Right lobe of liver (tissue), 6 donors: Measurements from ENCODE around the gene STAB1. TPM values are rescaled to one million over a fixed set of nuclear protein-coding genes. Genes with fewer than 3 reads are reported as not detected.

ENCODE experiments used
- ATAC-seq, 4 donors: fragments of 200-7000 bp; cut with Tn5 transposase; one replicate each; pipeline ENCODE4 v1.9.1; 2020; ENCODE audit warnings: mild to moderate bottlenecking in 4 of 4, moderate library complexity in 4 of 4
- DNase-seq, 3 donors: peaks; one replicate each; pipeline ENCODE4 v3.0.0-alpha.2; 2020
- H3K27ac ChIP-seq, 3 donors: fragments of 200-600 bp; one replicate each; pipeline ENCODE4 v1.8.0; 2022
- H3K27me3 ChIP-seq, 2 donors: fragments of 200-600 bp; one replicate each; pipeline ENCODE4 v1.8.0; 2022
- H3K36me3 ChIP-seq, 4 donors: fragments of 200-600 bp; sonication (generic) in 1 of 4; one replicate each; pipeline versions ENCODE4 v1.5.1 to v1.8.0; 2017 to 2022; ENCODE audit warnings: control low read depth in 1 of 4
- H3K4me1 ChIP-seq, 4 donors: fragments of 200-600 bp; sonication (generic) in 1 of 4; one replicate each; pipeline versions ENCODE4 v1.5.1 to v1.8.0; 2017 to 2022; ENCODE audit warnings: control low read depth in 1 of 4
- H3K4me3 ChIP-seq, 3 donors: fragments of 200-600 bp; one replicate each; pipeline ENCODE4 v1.8.0; 2022
- H3K9me3 ChIP-seq, 4 donors: fragments of 200-600 bp; sonication (generic) in 1 of 4; one replicate each; pipeline versions ENCODE4 v1.5.1 to v1.8.0; 2017 to 2022; ENCODE audit warnings: control low read depth in 1 of 4
- CTCF ChIP-seq, 4 donors: fragments of 200-600 bp in 3 of 4; fragments of 450-650 bp in 1 of 4; IDR thresholded peaks; one replicate each; pipeline versions ENCODE4 v1.5.1 to v1.8.0; 2016 to 2022; ENCODE audit warnings: antibody characterized with exemption in 4 of 4, mild to moderate bottlenecking in 2 of 4
- POLR2A ChIP-seq: fragments of 450-650 bp; IDR thresholded peaks from one replicate; pipeline ENCODE4 v1.6.1; 2017; ENCODE audit warnings: antibody characterized with exemption, mild to moderate bottlenecking
- WGBS: methylation state at CpG from one replicate; pipeline ENCODE4 v1.1.6; 2018; ENCODE audit warnings: low coverage, low lambda C conversion rate; ENCODE audit not compliant: insufficient coverage; ENCODE audit errors: missing lambda C conversion rate; 5-methylcytosine and 5-hydroxymethylcytosine counted together
- intact Hi-C, 2 donors: fragments of 100-400 bp; cut with DNase I; formaldehyde crosslinking; loops; one replicate each; pipeline versions ENCODE4 v1.11.2 to v1.14.1; 2022
- total RNA-seq, 6 experiments: library from RNA; depleted of rRNA in 2 of 6; stranded (reverse); fragments of >200 nt in 2 of 6; fragmentation: NEBNext Ultra II Directional in 3 of 6; extraction: Animal tissue kit (Norgen Biotek cat#: 25700) in 3 of 6; gene quantifications; one replicate each; pipeline versions ENCODE4 v1.1.0 to v1.2.4, GENCODE V29; 2016 to 2023
- donor health status: DM: no; HTN: yes; CAD: no.
- donor health status: DM: no; HTN: no; CAD: no.
- donor health status: DM: no; HTN: no; CAD: no.
- donor health status: DM: no; HTN: yes; CAD: no.
- donor health status: DM: no; HTN: yes; CAD: no.

The STAB1 gene
- total RNA-seq, 6 experiments from 2014 or later, result 60.7 to 268 (median 92.5) TPM

- Histone ChIP-seq H3K36me3 (no peaks in the 10 kb centered on the region), H3K27ac (no peak overlapping the region), H3K27me3 (no peaks in the 10 kb centered on the region), H3K4me1 (no peaks in the 10 kb centered on the region), H3K4me3 (no peak overlapping the region), H3K9me3 (no peaks in the 10 kb centered on the region)
- intact Hi-C loops, result no loop called here
- no peak for ATAC-seq
- no CpG with 5 or more reads among the region's 14 CpGs for WGBS
- TF ChIP-seq POLR2A, result no peak
- no peak for TF ChIP-seq CTCF (IDR thresholded peaks at IDR 0.05)
- peak in 1 of 3 donors; percentile 33 for DNase-seq
These were observed 27.6 kb downstream of the STAB1 start for GRCh38 chr3:52522651-52523251.

DNA sequence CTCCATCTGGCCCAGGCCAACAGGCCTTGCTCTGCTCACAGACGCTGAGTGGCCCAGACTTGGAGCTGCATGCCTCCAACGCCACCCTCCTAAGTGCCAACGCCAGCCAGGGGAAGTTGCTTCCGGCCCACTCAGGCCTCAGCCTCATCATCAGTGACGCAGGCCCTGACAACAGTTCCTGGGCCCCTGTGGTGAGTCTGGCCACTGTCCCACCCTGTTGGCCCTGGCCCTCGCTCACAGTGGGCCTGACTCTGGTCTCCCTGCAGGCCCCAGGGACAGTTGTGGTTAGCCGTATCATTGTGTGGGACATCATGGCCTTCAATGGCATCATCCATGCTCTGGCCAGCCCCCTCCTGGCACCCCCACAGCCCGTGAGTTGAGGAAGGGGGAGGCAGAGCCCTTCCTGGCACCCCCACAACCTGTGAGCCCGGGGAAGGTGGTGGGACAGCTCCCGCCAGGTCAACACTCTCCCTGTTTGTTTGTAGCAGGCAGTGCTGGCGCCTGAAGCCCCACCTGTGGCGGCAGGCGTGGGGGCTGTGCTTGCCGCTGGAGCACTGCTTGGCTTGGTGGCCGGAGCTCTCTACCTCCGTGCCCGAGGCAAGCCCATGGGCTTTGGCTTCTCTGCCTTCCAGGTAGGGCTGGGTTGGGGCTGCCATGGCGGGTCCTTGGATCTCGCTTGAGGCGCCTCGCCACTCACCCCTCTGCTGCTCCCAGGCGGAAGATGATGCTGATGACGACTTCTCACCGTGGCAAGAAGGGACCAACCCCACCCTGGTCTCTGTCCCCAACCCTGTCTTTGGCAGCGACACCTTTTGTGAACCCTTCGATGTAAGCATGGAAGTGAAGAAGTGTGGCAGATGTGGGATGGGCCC, 28.5 kb downstream of the STAB1 start:
- ATAC-seq, result no peak
- intact Hi-C loops, result no loop called here
- H3K9me3 ChIP-seq, result no peaks in the 10 kb centered on the region
- TF ChIP-seq CTCF (IDR thresholded peaks at IDR 0.05), result no peak
- TF ChIP-seq POLR2A, result no peak
- H3K27me3 ChIP-seq, result no peaks in the 10 kb centered on the region
- peak in 2 of 3 donors; percentile 19 to 44 for DNase-seq
- H3K36me3 ChIP-seq, result no peaks in the 10 kb centered on the region
- no peak overlapping the region for H3K4me3 ChIP-seq
- WGBS, result 79% methylated on average over 5 of the region's 26 CpGs
- H3K27ac ChIP-seq, result no peak overlapping the region
- H3K4me1 ChIP-seq, result no peaks in the 10 kb centered on the region

- no peak for ATAC-seq
- peak in 1 of 3 donors; percentile 40 for DNase-seq
- intact Hi-C loops, result no loop called here
These were observed 29.2 kb downstream of the STAB1 start for GRCh38 chr3:52524258-52524751.

More at GRCh38 chr3:52524258-52524751, 29.2 kb downstream of the STAB1 start:
- no peaks in the 10 kb centered on the region for H3K9me3 ChIP-seq
- H3K4me1 ChIP-seq, result no peaks in the 10 kb centered on the region
- no peaks in the 10 kb centered on the region for H3K27me3 ChIP-seq
- H3K4me3 ChIP-seq, result no peak overlapping the region
- no peaks in the 10 kb centered on the region for H3K36me3 ChIP-seq
- WGBS, result 93% methylated on average over 17 of the region's 18 CpGs
- TF ChIP-seq CTCF (IDR thresholded peaks at IDR 0.05) (no peak), POLR2A (no peak)
- no peak overlapping the region for H3K27ac ChIP-seq
